Endodermal cell (in vitro differentiated cells): ENCODE measurements around the gene CCHCR1. TPM values are rescaled to one million over a fixed set of nuclear protein-coding genes. Genes with fewer than 3 reads are reported as not detected.
A peak's percentile ranks its signal among the peaks of the same experiment; 100 is the strongest.
"Not testable (repeated sequence)": the region's sequence is repeated elsewhere in the genome, so short reads cannot be mapped to it uniquely, and the experiment has no call there.

Source experiments
- DNase-seq: peaks from one replicate; pipeline ENCODE4 v3.0.0-alpha.2; 2017
- H3K27ac ChIP-seq: 2 replicates; pipeline ENCODE4 v1.5.1; 2013; ENCODE audit warnings: mild to moderate bottlenecking, low read depth, low read length, moderate library complexity
- H3K27me3 ChIP-seq: 2 replicates; pipeline ENCODE4 v1.6.1; 2013; ENCODE audit warnings: mild to moderate bottlenecking, low read length, moderate library complexity; ENCODE audit not compliant: insufficient read depth, control insufficient read depth, poor library complexity, severe bottlenecking
- H3K36me3 ChIP-seq: 2 replicates; pipeline ENCODE4 v1.7.0; 2013; ENCODE audit warnings: mild to moderate bottlenecking, low read length, moderate library complexity; ENCODE audit not compliant: control insufficient read depth, insufficient read depth
- H3K4me1 ChIP-seq: one replicate; pipeline ENCODE4 v1.7.0; 2013; ENCODE audit warnings: low read length; ENCODE audit not compliant: control insufficient read depth, insufficient read depth
- H3K4me3 ChIP-seq: 2 replicates; pipeline ENCODE4 v1.5.1; 2013; ENCODE audit warnings: mild to moderate bottlenecking, low read length, moderate library complexity
- H3K9ac ChIP-seq: 2 replicates; pipeline ENCODE4 v1.6.1; 2013; ENCODE audit warnings: mild to moderate bottlenecking, low read length, moderate library complexity; ENCODE audit not compliant: poor library complexity, severe bottlenecking; ENCODE audit errors: extremely low read depth
- H3K9me3 ChIP-seq: 2 replicates; pipeline ENCODE4 v1.6.1; 2013; ENCODE audit warnings: mild to moderate bottlenecking, low read length, moderate library complexity; ENCODE audit not compliant: control insufficient read depth
- H3K27ac Mint-ChIP-seq: 2 replicates; pipeline ENCODE4 v1.8.0; 2020; ENCODE audit warnings: mixed read lengths
- H3K27me3 Mint-ChIP-seq: 2 replicates; pipeline ENCODE4 v1.8.0; 2021; ENCODE audit warnings: mild to moderate bottlenecking, mixed read lengths; ENCODE audit not compliant: insufficient read depth
- H3K36me3 Mint-ChIP-seq: 2 replicates; pipeline ENCODE4 v1.8.0; 2020; ENCODE audit warnings: low read depth, mixed read lengths
- H3K4me1 Mint-ChIP-seq: 2 replicates; pipeline ENCODE4 v1.8.0; 2020; ENCODE audit warnings: mixed read lengths
- H3K4me3 Mint-ChIP-seq: 2 replicates; pipeline ENCODE4 v1.8.0; 2020; ENCODE audit warnings: mild to moderate bottlenecking, moderate library complexity, mixed read lengths
- H3K9me3 Mint-ChIP-seq: 2 replicates; pipeline ENCODE4 v1.8.0; 2020; ENCODE audit warnings: mild to moderate bottlenecking, mixed read lengths
- CTCF ChIP-seq: fragments of 200-600 bp; sonication (generic); conservative IDR thresholded peaks from 2 replicates; pipeline ENCODE4 v1.5.0; 2021; ENCODE audit warnings: antibody characterized with exemption, mild to moderate bottlenecking
- WGBS, 2 experiments: methylation state at CpG; one replicate each; pipeline versions ENCODE4 v1.1.5 to v1.1.7; 2013; ENCODE audit warnings: missing lambda C conversion rate in 2 of 2, mixed read lengths in 1 of 2; ENCODE audit not compliant: insufficient coverage in 1 of 2, insufficient read length in 1 of 2; 5-methylcytosine and 5-hydroxymethylcytosine counted together
- total RNA-seq, 2 donors: library from RNA; stranded (reverse); fragmentation: NEBNext Ultra II Directional in 1 of 2; extraction: Animal tissue kit (Norgen Biotek cat#: 25700) in 1 of 2; gene quantifications; 2 replicates in 1 of 2; 3 replicates in 1 of 2; pipeline ENCODE4 v1.2.1, GENCODE V29; 2021

CCHCR1 gene
- total RNA-seq, 2 donors from 2014 or later: 56.5 to 73.6 TPM

GRCh38 chr6:31169123-31169857 is 11.7 kb upstream of the CCHCR1 start:
- TF ChIP-seq CTCF: no peak
- Histone ChIP-seq H3K27ac (no peak overlapping the region), H3K9ac (no peak overlapping the region), H3K36me3 (no peaks in the 10 kb centered on the region), H3K27me3 (no peaks in the 10 kb centered on the region), H3K9me3 (no peaks in the 10 kb centered on the region), H3K4me3 (no peak overlapping the region), H3K4me1 (peaks cover 19% of the 10 kb centered on the region)
- peak overlapping the region; percentile 11 for H3K27ac Mint-ChIP-seq
- H3K4me1 Mint-ChIP-seq: peaks cover 44% of the 10 kb centered on the region
- peaks cover 15% of the 10 kb centered on the region for H3K36me3 Mint-ChIP-seq
- peak overlapping the region; percentile 67 for H3K4me3 Mint-ChIP-seq
- WGBS, 2 experiments: 18 to 19% methylated on average over 7 to 10 of the region's 10 CpGs
- DNase-seq: peak; percentile 55
- no peaks in the 10 kb centered on the region for H3K9me3 Mint-ChIP-seq
- peaks cover 8% of the 10 kb centered on the region for H3K27me3 Mint-ChIP-seq

DNA sequence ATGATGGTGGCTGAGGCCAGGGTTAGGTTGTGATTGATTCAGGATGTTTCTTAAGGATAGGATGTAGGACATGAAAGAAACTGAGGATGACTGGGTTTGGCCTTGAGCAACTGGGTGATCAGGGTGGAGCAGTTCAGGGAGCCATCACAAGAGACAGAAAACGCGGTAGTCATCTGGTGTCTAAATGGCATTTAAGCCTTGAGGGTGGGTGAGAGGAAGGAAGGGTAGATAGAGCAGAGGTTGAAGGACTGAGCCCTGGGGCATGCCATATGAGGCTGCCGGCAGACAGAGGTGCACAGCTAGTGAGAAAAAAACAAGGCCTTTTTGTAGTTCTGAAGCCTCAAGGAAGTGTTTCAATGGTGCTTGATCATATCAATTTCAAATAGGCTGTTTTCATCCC is 11.0 kb upstream of the CCHCR1 start:
- Mint-ChIP-seq H3K27ac (peak overlapping the region; percentile 15), H3K27me3 (peaks cover 8% of the 10 kb centered on the region), H3K9me3 (no peaks in the 10 kb centered on the region), H3K4me3 (peak overlapping the region; percentile 67), H3K4me1 (peaks cover 44% of the 10 kb centered on the region), H3K36me3 (peaks cover 18% of the 10 kb centered on the region)
- H3K4me3 ChIP-seq: no peak overlapping the region
- WGBS, 2 experiments: 38% methylated on average over 3 of the region's 3 CpGs
- no peak for TF ChIP-seq CTCF
- no peaks in the 10 kb centered on the region for H3K27me3 ChIP-seq
- H3K4me1 ChIP-seq: peaks cover 19% of the 10 kb centered on the region
- no peaks in the 10 kb centered on the region for H3K36me3 ChIP-seq
- DNase-seq: no peak
- H3K27ac ChIP-seq: no peak overlapping the region
- H3K9me3 ChIP-seq: no peaks in the 10 kb centered on the region
- no peak overlapping the region for H3K9ac ChIP-seq

GRCh38 chr6:31165986-31166385 is 8.4 kb upstream of the CCHCR1 start:
- H3K9me3 Mint-ChIP-seq: no peaks in the 10 kb centered on the region
- peaks cover 32% of the 10 kb centered on the region for H3K36me3 Mint-ChIP-seq
- H3K4me1 Mint-ChIP-seq: peaks cover 24% of the 10 kb centered on the region
- Histone ChIP-seq H3K4me1 (no peaks in the 10 kb centered on the region), H3K9me3 (no peaks in the 10 kb centered on the region), H3K27ac (no peak overlapping the region), H3K9ac (no peak overlapping the region), H3K27me3 (no peaks in the 10 kb centered on the region), H3K4me3 (no peak overlapping the region), H3K36me3 (peaks cover 12% of the 10 kb centered on the region)
- H3K4me3 Mint-ChIP-seq: peak overlapping the region; percentile 10
- 81 to 83% methylated on average over 4 to 5 of the region's 5 CpGs for WGBS, 2 experiments
- H3K27ac Mint-ChIP-seq: peak overlapping the region; percentile 36
- no peak for DNase-seq
- no peak for TF ChIP-seq CTCF
- H3K27me3 Mint-ChIP-seq: peaks cover 6% of the 10 kb centered on the region

- 87 to 90% methylated on average over 7 to 17 of the region's 17 CpGs for WGBS, 2 experiments
- H3K4me1 ChIP-seq, H3K27ac ChIP-seq, H3K27me3 ChIP-seq, H3K4me3 ChIP-seq, H3K4me3 Mint-ChIP-seq, H3K27me3 Mint-ChIP-seq, H3K9ac ChIP-seq, DNase-seq, H3K9me3 Mint-ChIP-seq, H3K27ac Mint-ChIP-seq, H3K9me3 ChIP-seq: not testable (repeated sequence)
- peaks cover 32% of the 10 kb centered on the region for H3K36me3 Mint-ChIP-seq
- H3K36me3 ChIP-seq: peaks cover 12% of the 10 kb centered on the region
- peaks cover 22% of the 10 kb centered on the region for H3K4me1 Mint-ChIP-seq
These were observed 7.6 kb upstream of the CCHCR1 start for GRCh38 chr6:31165064-31165832.
